ENCODE results near the gene CAMK2B. TPM values are rescaled to one million over a fixed set of nuclear protein-coding genes. Genes with fewer than 3 reads are reported as not detected.

CAMK2B gene
- total RNA-seq, 1 experiment from 2014 or later: not detected

GRCh38 chr7:44226396-44226753, 99.0 kb downstream of the CAMK2B start:
- POLR2A ChIA-PET: no interaction called here
- no peaks in the 10 kb centered on the region for H3K9me3 Mint-ChIP-seq (ENCODE audit: unreplicated experiment)
- H3K4me1 Mint-ChIP-seq (ENCODE audit: low read depth, unreplicated experiment): no peaks in the 10 kb centered on the region
- DNase-seq: no peak
- H3K27ac Mint-ChIP-seq (ENCODE audit: unreplicated experiment): no peak overlapping the region
- no peak overlapping the region for H3K4me3 Mint-ChIP-seq (ENCODE audit: unreplicated experiment)
- H3K36me3 ChIP-seq (ENCODE audit: control insufficient read depth, insufficient read depth, low read length): no peaks in the 10 kb centered on the region
- intact Hi-C loops (cut with micrococcal nuclease; ENCODE audit: unreplicated experiment): no loop called here
- no peak for TF ChIP-seq CTCF (IDR thresholded peaks at IDR 0.05; ENCODE audit: insufficient read depth in 1 of 2, low read depth in 1 of 2, low read length in 1 of 2, severe bottlenecking in 1 of 2, unreplicated experiment in 1 of 2)
- no peaks in the 10 kb centered on the region for H3K4me1 ChIP-seq
- BruUV-seq (replicated peaks): no TSS peak
- no peaks in the 10 kb centered on the region for H3K27me3 ChIP-seq (replicated peaks; ENCODE audit: control insufficient read depth, insufficient read depth, low read length)
- H3K4me3 ChIP-seq (ENCODE audit: low read depth, low read length): no peak overlapping the region
- CTCF ChIA-PET: no interaction called here
- no peaks in the 10 kb centered on the region for H3K36me3 Mint-ChIP-seq (ENCODE audit: insufficient read depth, unreplicated experiment)
- H3K9me3 ChIP-seq: no peaks in the 10 kb centered on the region
- H3K27me3 Mint-ChIP-seq (ENCODE audit: insufficient read depth, unreplicated experiment): peaks cover 16% of the 10 kb centered on the region

- Mint-ChIP-seq H3K4me1 (ENCODE audit: low read depth, unreplicated experiment) (no peaks in the 10 kb centered on the region), H3K27me3 (ENCODE audit: insufficient read depth, unreplicated experiment) (peaks cover 16% of the 10 kb centered on the region), H3K36me3 (ENCODE audit: insufficient read depth, unreplicated experiment) (no peaks in the 10 kb centered on the region), H3K27ac (ENCODE audit: unreplicated experiment) (no peak overlapping the region), H3K9me3 (ENCODE audit: unreplicated experiment) (no peaks in the 10 kb centered on the region), H3K4me3 (ENCODE audit: unreplicated experiment) (no peak overlapping the region)
- no peaks in the 10 kb centered on the region for H3K27me3 ChIP-seq (replicated peaks; ENCODE audit: control insufficient read depth, insufficient read depth, low read length)
- H3K36me3 ChIP-seq (ENCODE audit: control insufficient read depth, insufficient read depth, low read length): no peaks in the 10 kb centered on the region
- BruUV-seq (replicated peaks): no TSS peak
- no peaks in the 10 kb centered on the region for H3K9me3 ChIP-seq
- no peak overlapping the region for H3K4me3 ChIP-seq (ENCODE audit: low read depth, low read length)
- DNase-seq: no peak
- ChIA-PET CTCF (interaction anchor here (0.6 to 0.8 kb wide), 2 partner anchors 7 to 16 kb away, joined by 3 read pairs; no protein-coding TSS in a partner anchor), POLR2A (no interaction called here)
- TF ChIP-seq CTCF (IDR thresholded peaks at IDR 0.05; ENCODE audit: insufficient read depth in 1 of 2, low read depth in 1 of 2, low read length in 1 of 2, severe bottlenecking in 1 of 2, unreplicated experiment in 1 of 2): no peak
- H3K4me1 ChIP-seq: no peaks in the 10 kb centered on the region
- intact Hi-C loops (cut with micrococcal nuclease; ENCODE audit: unreplicated experiment): no loop called here
These were observed 99.6 kb downstream of the CAMK2B start for GRCh38 chr7:44225566-44226395.

DNA sequence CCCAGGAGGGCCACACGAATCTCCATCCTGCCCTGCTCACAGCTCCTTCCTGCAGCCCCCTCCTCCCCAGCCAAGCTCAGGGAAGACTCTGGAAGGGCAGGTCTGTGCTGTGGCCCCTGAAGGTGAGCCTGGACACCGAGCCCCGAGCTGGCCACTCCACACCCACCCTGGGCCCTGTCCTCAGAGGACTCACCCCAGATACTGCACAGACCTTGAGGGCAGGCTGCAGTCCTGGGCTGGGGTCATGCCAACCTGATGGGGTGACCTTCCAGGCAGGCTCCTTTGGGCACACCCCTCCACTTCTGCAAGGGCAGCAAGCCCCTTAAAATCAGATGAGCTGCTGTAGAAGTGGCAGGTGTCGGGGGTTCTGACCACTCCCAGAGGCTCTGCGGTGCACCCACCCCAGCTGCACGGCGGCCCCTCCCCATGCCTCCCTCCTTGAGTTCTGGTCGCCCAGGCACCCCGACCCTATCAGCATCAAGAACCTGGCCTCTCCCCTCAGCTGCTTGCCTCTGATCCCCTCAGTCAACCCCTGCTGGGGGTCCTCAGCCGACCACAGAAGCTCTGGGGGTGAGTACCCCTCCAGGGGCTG, 100.3 kb downstream of the CAMK2B start:
- no peak overlapping the region for H3K27ac Mint-ChIP-seq (ENCODE audit: unreplicated experiment)
- no peaks in the 10 kb centered on the region for H3K4me1 Mint-ChIP-seq (ENCODE audit: low read depth, unreplicated experiment)
- no peak overlapping the region for H3K4me3 Mint-ChIP-seq (ENCODE audit: unreplicated experiment)
- no peaks in the 10 kb centered on the region for H3K9me3 Mint-ChIP-seq (ENCODE audit: unreplicated experiment)
- TF ChIP-seq CTCF (IDR thresholded peaks at IDR 0.05; ENCODE audit: insufficient read depth in 1 of 2, low read depth in 1 of 2, low read length in 1 of 2, severe bottlenecking in 1 of 2, unreplicated experiment in 1 of 2): no peak
- H3K4me3 ChIP-seq (ENCODE audit: low read depth, low read length): no peak overlapping the region
- H3K9me3 ChIP-seq: no peaks in the 10 kb centered on the region
- DNase-seq: no peak
- no peaks in the 10 kb centered on the region for H3K27me3 ChIP-seq (replicated peaks; ENCODE audit: control insufficient read depth, insufficient read depth, low read length)
- BruUV-seq (replicated peaks): no TSS peak
- ChIA-PET POLR2A (no interaction called here), CTCF (interaction anchor here (0.6 to 0.8 kb wide), 4 partner anchors 8 to 298 kb away, joined by 3 to 11 read pairs (median 4); no protein-coding TSS in a partner anchor)
- intact Hi-C loops (cut with micrococcal nuclease; ENCODE audit: unreplicated experiment): no loop called here
- no peaks in the 10 kb centered on the region for H3K36me3 ChIP-seq (ENCODE audit: control insufficient read depth, insufficient read depth, low read length)
- no peaks in the 10 kb centered on the region for H3K4me1 ChIP-seq
- no peaks in the 10 kb centered on the region for H3K36me3 Mint-ChIP-seq (ENCODE audit: insufficient read depth, unreplicated experiment)
- H3K27me3 Mint-ChIP-seq (ENCODE audit: insufficient read depth, unreplicated experiment): peaks cover 16% of the 10 kb centered on the region

Measured in Caco-2 (cell line).